ENCODE measurements around the gene RRP1.

DNA sequence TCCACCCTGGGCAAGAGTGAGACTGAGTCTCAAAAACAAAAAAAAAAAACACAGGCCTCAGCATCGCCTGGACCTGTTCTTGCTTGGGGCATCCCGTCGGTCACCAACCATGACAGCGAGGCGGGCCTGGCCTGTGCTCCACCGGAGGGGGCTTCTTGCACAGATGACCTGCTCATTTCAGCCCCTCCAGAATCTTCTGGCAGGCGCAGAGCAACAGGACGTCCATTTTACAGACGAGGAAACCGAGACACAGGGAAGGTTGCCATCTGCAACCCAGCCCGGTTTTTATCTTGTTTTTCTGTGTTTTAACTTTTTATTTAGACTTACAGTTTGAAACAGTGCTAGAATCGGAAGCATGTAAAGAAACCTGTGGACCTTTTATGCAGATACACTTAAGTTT, 14.2 kb upstream of the RRP1 start:
- TF ChIP-seq POLR2AphosphoS5 (IDR thresholded peaks at IDR 0.05; ENCODE audit: borderline replicate concordance, low read depth, low read length) = no peak
- TF ChIP-seq EZH2 (IDR thresholded peaks at IDR 0.05) = no peak
- no peak for TF ChIP-seq FOXP2 (optimal IDR thresholded peaks at IDR 0.05; ENCODE audit: control extremely low read depth, extremely low read length, insufficient read depth)

Data from SK-N-MC (cell line).